GM18873 (cell line): ENCODE measurements around the gene ZNF622.
A peak's percentile ranks its signal among the peaks of the same experiment; 100 is the strongest.
"Not testable (repeated sequence)": the region's sequence is repeated elsewhere in the genome, so short reads cannot be mapped to it uniquely, and the experiment has no call there.

Experiments used
- ATAC-seq: cut with Tn5 transposase; IDR thresholded peaks from one replicate; pipeline ENCODE4 v1.9.1; 2021; ENCODE audit warnings: mild to moderate bottlenecking, moderate library complexity, moderate number of reproducible peaks; ENCODE audit not compliant: unreplicated experiment, low FRiP score

The ZNF622 gene

GRCh38 chr5:16480821-16481538, 15.4 kb upstream of the ZNF622 start:
- ATAC-seq: no peak

- no peak for ATAC-seq
Measured at GRCh38 chr5:16480144-16480543, 14.5 kb upstream of the ZNF622 start.

- no peak for ATAC-seq
Measured at GRCh38 chr5:16477541-16477940, 11.9 kb upstream of the ZNF622 start.

- ATAC-seq: not testable (repeated sequence)
Measured at GRCh38 chr5:16476417-16476816, 10.8 kb upstream of the ZNF622 start.

- ATAC-seq: no peak
Measured at GRCh38 chr5:16471387-16471786, 5.8 kb upstream of the ZNF622 start.

- peak; percentile 89 for ATAC-seq
Measured at GRCh38 chr5:16467363-16468219, 2.0 kb upstream of the ZNF622 start.

GRCh38 chr5:16464664-16465543, 696 bp downstream of the ZNF622 start:
- no peak for ATAC-seq

- ATAC-seq: no peak
Measured at GRCh38 chr5:16464231-16464630, 1.4 kb downstream of the ZNF622 start.

GRCh38 chr5:16461782-16462181, 3.8 kb downstream of the ZNF622 start:
- ATAC-seq: no peak

GRCh38 chr5:16461026-16461425, 4.6 kb downstream of the ZNF622 start:
- ATAC-seq: no peak

GRCh38 chr5:16459451-16459850, 6.1 kb downstream of the ZNF622 start:
- no peak for ATAC-seq

GRCh38 chr5:16457853-16458252, 7.7 kb downstream of the ZNF622 start:
- no peak for ATAC-seq

GRCh38 chr5:16457451-16457850, 8.1 kb downstream of the ZNF622 start:
- ATAC-seq: no peak

GRCh38 chr5:16456103-16456832, 9.3 kb downstream of the ZNF622 start:
- peak; percentile 58 for ATAC-seq

- peak; percentile 11 for ATAC-seq
Measured at GRCh38 chr5:16455668-16456067, 9.9 kb downstream of the ZNF622 start.

- ATAC-seq: no peak
Measured at GRCh38 chr5:16454686-16455085, 10.9 kb downstream of the ZNF622 start.

GRCh38 chr5:16453609-16454008, 12.0 kb downstream of the ZNF622 start:
- no peak for ATAC-seq

- ATAC-seq: no peak
Measured at GRCh38 chr5:16450163-16450562, 15.4 kb downstream of the ZNF622 start.

- no peak for ATAC-seq
Measured at GRCh38 chr5:16446993-16447392, 18.6 kb downstream of the ZNF622 start.

- no peak for ATAC-seq
Measured at GRCh38 chr5:16437977-16438376, 27.6 kb downstream of the ZNF622 start.
